Measurements from ENCODE around the gene RTP4. TPM values are rescaled to one million over a fixed set of nuclear protein-coding genes. Genes with fewer than 3 reads are reported as not detected.

The RTP4 gene
- total RNA-seq, 1 donor from 2014 or later = 0.40 TPM

Other genes starting within 250 kb of the RTP4 start
- 35.0 and 75.1 TPM in 2 replicates for gene RPL39L, start 228.9 kb upstream of the RTP4 start, total RNA-seq
- gene RTP1, start 170.9 kb upstream of the RTP4 start, total RNA-seq = not detected in 2 replicates
- gene MASP1, start 76.6 kb upstream of the RTP4 start, total RNA-seq = not detected in 2 replicates

Data from epithelial cell of proximal tubule (primary cell).